ENCODE results near the gene TRIM16.

Gene TRIM16

GRCh38 chr17:15651583-15652110 lies 32.5 kb downstream of the TRIM16 start (continued):
- TF ChIP-seq ZNF148 (tag by site-specific recombination; IDR thresholded peaks at IDR 0.05; ENCODE audit: borderline replicate concordance) (no peak), BCL11B (tag by site-specific recombination; IDR thresholded peaks at IDR 0.05; ENCODE audit: low read depth) (0 out of 2 replicates have a peak, but pooled peaks have one; percentile 50), ZFP69B (tag by site-specific recombination; IDR thresholded peaks at IDR 0.05) (no peak), PRDM10 (tag by site-specific recombination; IDR thresholded peaks at IDR 0.05) (peak; percentile 72), BCL6B (tag by site-specific recombination; IDR thresholded peaks at IDR 0.05) (no peak), ZNF324 (tag by site-specific recombination; IDR thresholded peaks at IDR 0.05) (no peak; the same call in 1 of the 2 replicates), ZBTB1 (tag by site-specific recombination; IDR thresholded peaks at IDR 0.05) (no peak), ZNF600 (tag by site-specific recombination; IDR thresholded peaks at IDR 0.05) (peak; percentile 98), ZNF777 (tag by site-specific recombination; IDR thresholded peaks at IDR 0.05; ENCODE audit: borderline replicate concordance) (no peak), ZNF664 (tag by site-specific recombination; IDR thresholded peaks at IDR 0.05) (no peak), ZBTB20 (tag by site-specific recombination; IDR thresholded peaks at IDR 0.05) (no peak), OVOL3 (tag by site-specific recombination; IDR thresholded peaks at IDR 0.05) (no peak), RBAK (tag by site-specific recombination; IDR thresholded peaks at IDR 0.05) (no peak), OSR2 (tag by site-specific recombination; IDR thresholded peaks at IDR 0.05) (peak; percentile 56; the same call in 1 of the 2 replicates), ZNF23 (tag by site-specific recombination; IDR thresholded peaks at IDR 0.05; ENCODE audit: borderline replicate concordance) (no peak), ZNF544 (tag by site-specific recombination; IDR thresholded peaks at IDR 0.05) (no peak), ZNF416 (tag by site-specific recombination; IDR thresholded peaks at IDR 0.05) (no peak), ZNF404 (tag by site-specific recombination; IDR thresholded peaks at IDR 0.05) (no peak), ZFP3 (tag by site-specific recombination; IDR thresholded peaks at IDR 0.05; ENCODE audit: low read depth) (no peak), ZNF660 (tag by site-specific recombination; IDR thresholded peaks at IDR 0.05) (peak; percentile 87; the same call in 1 of the 2 replicates), ZNF214 (tag by site-specific recombination; IDR thresholded peaks at IDR 0.05; ENCODE audit: borderline replicate concordance) (no peak), ZNF785 (tag by site-specific recombination; IDR thresholded peaks at IDR 0.05) (no peak), ZNF473 (tag by site-specific recombination; IDR thresholded peaks at IDR 0.05) (no peak), ZXDB (tag by site-specific recombination; IDR thresholded peaks at IDR 0.05) (no peak), ZNF37A (tag by site-specific recombination; IDR thresholded peaks at IDR 0.05) (no peak), SP7 (tag by site-specific recombination; IDR thresholded peaks at IDR 0.05) (peak; percentile 68), ZNF561 (tag by site-specific recombination; IDR thresholded peaks at IDR 0.05; ENCODE audit: borderline replicate concordance) (peak; percentile 32; the same call in 1 of the 2 replicates), ZNF184 (tag by site-specific recombination; IDR thresholded peaks at IDR 0.05) (no peak), SP3 (tag by site-specific recombination; IDR thresholded peaks at IDR 0.05) (no peak), ZNF133 (tag by site-specific recombination; IDR thresholded peaks at IDR 0.05) (no peak), ZEB2 (tag by site-specific recombination; IDR thresholded peaks at IDR 0.05) (0 out of 2 replicates have a peak, but pooled peaks have one; percentile 51), REST (tag by site-specific recombination; IDR thresholded peaks at IDR 0.05) (no peak)
